ENCODE measurements around the gene SAC3D1.

The SAC3D1 gene

GRCh38 chr11:65036931-65037330, 4.1 kb upstream of the SAC3D1 start:
- ChIA-PET CTCF (interaction anchor here (0.8 to 7.3 kb wide), 3 partner anchors 8 to 23 kb away, joined by 3 to 46 read pairs (median 3); partner anchors contain the start of gene ARL2), POLR2A (no interaction called here)
- TF ChIP-seq, protein P1, sequence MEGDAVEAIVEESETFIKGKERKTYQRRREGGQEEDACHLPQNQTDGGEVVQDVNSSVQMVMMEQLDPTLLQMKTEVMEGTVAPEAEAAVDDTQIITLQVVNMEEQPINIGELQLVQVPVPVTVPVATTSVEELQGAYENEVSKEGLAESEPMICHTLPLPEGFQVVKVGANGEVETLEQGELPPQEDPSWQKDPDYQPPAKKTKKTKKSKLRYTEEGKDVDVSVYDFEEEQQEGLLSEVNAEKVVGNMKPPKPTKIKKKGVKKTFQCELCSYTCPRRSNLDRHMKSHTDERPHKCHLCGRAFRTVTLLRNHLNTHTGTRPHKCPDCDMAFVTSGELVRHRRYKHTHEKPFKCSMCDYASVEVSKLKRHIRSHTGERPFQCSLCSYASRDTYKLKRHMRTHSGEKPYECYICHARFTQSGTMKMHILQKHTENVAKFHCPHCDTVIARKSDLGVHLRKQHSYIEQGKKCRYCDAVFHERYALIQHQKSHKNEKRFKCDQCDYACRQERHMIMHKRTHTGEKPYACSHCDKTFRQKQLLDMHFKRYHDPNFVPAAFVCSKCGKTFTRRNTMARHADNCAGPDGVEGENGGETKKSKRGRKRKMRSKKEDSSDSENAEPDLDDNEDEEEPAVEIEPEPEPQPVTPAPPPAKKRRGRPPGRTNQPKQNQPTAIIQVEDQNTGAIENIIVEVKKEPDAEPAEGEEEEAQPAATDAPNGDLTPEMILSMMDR (IDR thresholded peaks at IDR 0.05; ENCODE audit: control extremely low read depth, extremely low read depth, low read depth, missing control alignments), result no peak
- no peak for DNase-seq (ENCODE audit: extremely low spot score)

DNA sequence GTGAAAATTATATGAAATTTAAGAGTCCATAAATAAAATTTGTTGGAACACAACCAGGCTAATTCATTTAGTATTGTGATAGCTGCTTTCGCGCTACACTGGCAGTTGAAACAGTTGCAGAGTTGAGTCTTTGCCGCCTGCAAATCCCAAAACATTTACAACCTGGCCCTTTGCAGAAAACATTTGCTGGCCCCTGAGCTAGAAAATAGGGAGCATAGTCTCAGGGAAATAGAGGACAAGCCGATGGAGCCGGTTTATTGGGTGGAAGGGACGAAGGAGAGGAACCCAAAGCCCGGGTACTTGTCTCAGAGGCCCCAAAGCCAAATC, 527 bp upstream of the SAC3D1 start:
- ChIA-PET CTCF (interaction anchor here (0.8 to 7.3 kb wide), 6 partner anchors 8 to 235 kb away, joined by 3 to 46 read pairs (median 7); partner anchors contain the start of genes ARL2, TM7SF2 and ZNHIT2), POLR2A (no interaction called here)
- TF ChIP-seq, protein P1 (IDR thresholded peaks at IDR 0.05; ENCODE audit: control extremely low read depth, extremely low read depth, low read depth, missing control alignments), result no peak
- DNase-seq (ENCODE audit: extremely low spot score), result no peak

GRCh38 chr11:65042891-65043290, 1.9 kb downstream of the SAC3D1 start:
- DNase-seq (ENCODE audit: extremely low spot score), result no peak
- ChIA-PET CTCF (interaction anchor here (1.5 to 7.3 kb wide), 3 partner anchors 12 to 67 kb away, joined by 3 to 46 read pairs (median 6); partner anchors contain the start of gene ARL2), POLR2A (interaction anchor here (0.6 kb wide), 1 partner anchor 740 kb away, joined by 8 read pairs; no protein-coding TSS in a partner anchor)
- TF ChIP-seq, protein P1 (IDR thresholded peaks at IDR 0.05; ENCODE audit: control extremely low read depth, extremely low read depth, low read depth, missing control alignments), result no peak

GRCh38 chr11:65043881-65044501, 3.0 kb downstream of the SAC3D1 start:
- no peak for DNase-seq (ENCODE audit: extremely low spot score)
- ChIA-PET CTCF (interaction anchor here (0.7 to 7.3 kb wide), 2 partner anchors 30 to 34 kb away, joined by 3 to 46 read pairs; partner anchors contain the start of gene ARL2), POLR2A (no interaction called here)
- TF ChIP-seq, protein P1 (IDR thresholded peaks at IDR 0.05; ENCODE audit: control extremely low read depth, extremely low read depth, low read depth, missing control alignments), result no peak

DNA sequence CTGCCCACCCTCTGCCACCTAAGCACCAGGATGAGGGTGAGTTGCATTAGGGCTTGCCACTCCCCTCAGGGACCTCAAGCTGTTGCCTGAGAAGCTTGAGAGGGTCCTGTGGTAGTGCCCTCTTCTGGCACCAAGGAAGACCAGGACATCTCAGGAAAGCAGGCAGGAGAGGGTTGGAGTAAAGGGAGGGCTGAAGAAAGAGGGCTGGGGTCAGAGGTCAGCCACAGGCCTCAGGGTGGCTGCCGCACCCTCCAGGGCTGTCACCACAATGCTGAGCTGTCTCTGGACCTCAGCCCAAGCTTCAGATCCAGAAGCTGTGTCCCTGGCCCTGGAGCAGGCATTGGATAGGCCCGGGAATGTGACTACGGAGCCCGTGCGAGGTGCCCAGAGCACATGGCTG, 4.1 kb downstream of the SAC3D1 start:
- TF ChIP-seq, protein P1 (IDR thresholded peaks at IDR 0.05; ENCODE audit: control extremely low read depth, extremely low read depth, low read depth, missing control alignments), result no peak
- CTCF ChIA-PET, result interaction anchor here (0.8 to 1.2 kb wide), 3 partner anchors 12 to 65 kb away, joined by 3 to 4 read pairs (median 4); partner anchors contain the start of gene NAALADL1
- no peak for DNase-seq (ENCODE audit: extremely low spot score)
- POLR2A ChIA-PET, result no interaction called here

DNA sequence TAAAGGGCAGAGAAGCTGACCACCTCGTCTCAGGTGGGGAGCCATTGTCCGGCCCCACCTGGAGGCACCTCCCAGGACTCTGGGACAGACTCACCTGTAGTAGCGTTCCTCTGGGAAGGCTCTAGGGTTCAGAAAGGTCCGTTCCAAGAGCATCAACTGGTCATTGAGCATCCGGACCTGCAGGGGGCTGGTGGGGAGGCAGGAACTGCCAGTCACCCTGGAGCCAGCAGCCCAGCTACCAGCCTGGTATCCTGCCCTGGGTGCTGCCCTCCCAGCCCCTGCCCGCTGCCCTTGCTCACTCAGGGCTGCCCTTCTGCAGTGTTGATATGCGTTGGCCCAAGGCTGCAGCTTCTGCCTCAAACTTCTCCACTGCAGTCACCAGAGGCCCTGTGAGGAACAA, 4.7 kb downstream of the SAC3D1 start:
- TF ChIP-seq, protein P1 (IDR thresholded peaks at IDR 0.05; ENCODE audit: control extremely low read depth, extremely low read depth, low read depth, missing control alignments), result no peak
- DNase-seq (ENCODE audit: extremely low spot score), result no peak
- CTCF ChIA-PET, result interaction anchor here (0.8 to 1.2 kb wide), 4 partner anchors 12 to 65 kb away, joined by 3 to 4 read pairs (median 3); partner anchors contain the start of gene SNX15
- POLR2A ChIA-PET, result no interaction called here

Data from GM10248 (cell line).